Naive thymus-derived CD4-positive, alpha-beta T cell (primary cell): Measurements from ENCODE around the gene MRPS6. TPM values are rescaled to one million over a fixed set of nuclear protein-coding genes. Genes with fewer than 3 reads are reported as not detected.

Source experiments
- ATAC-seq: fragments of 150-1000 bp; cut with Tn5 transposase; 2 replicates; pipeline ENCODE4 v1.10.0; 2021; ENCODE audit warnings: mild to moderate bottlenecking, moderate library complexity
- CTCF ChIA-PET: fragments of 350-600 bp; sonication (Branson Sonifier 250); formaldehyde crosslinking; loops from one replicate; lab custom pipeline; 2021; ENCODE audit warnings: antibody characterized with exemption; lab: Charles Lee
- POLR2A ChIA-PET: fragments of 350-600 bp; sonication (Branson Sonifier 250); formaldehyde crosslinking; loops from one replicate; lab custom pipeline; 2021; ENCODE audit warnings: antibody characterized with exemption, inconsistent platforms; lab: Charles Lee
- DNase-seq, 9 donors: peaks; one replicate each; pipeline versions ENCODE4 v3.0.0 to v3.0.0-alpha.2; 2020 to 2022; ENCODE audit warnings: mixed read lengths in 1 of 9
- H3K27ac ChIP-seq: one replicate; pipeline ENCODE4 v1.7.0; 2013; ENCODE audit warnings: mild to moderate bottlenecking, low read depth, low read length, moderate library complexity
- H3K27me3 ChIP-seq, 2 donors: one replicate each; pipeline ENCODE4 v1.7.0; 2013; ENCODE audit warnings: low read length in 2 of 2, mild to moderate bottlenecking in 2 of 2, moderate library complexity in 2 of 2; ENCODE audit not compliant: control insufficient read depth in 2 of 2, insufficient read depth in 2 of 2
- H3K36me3 ChIP-seq, 3 experiments: 1 replicate in 2 of 3; 2 replicates in 1 of 3; pipeline ENCODE4 v1.7.0; 2013; ENCODE audit warnings: low read length in 3 of 3, mild to moderate bottlenecking in 3 of 3, moderate library complexity in 1 of 3; ENCODE audit not compliant: insufficient read depth in 3 of 3, control insufficient read depth in 2 of 3
- H3K4me1 ChIP-seq, 2 donors: one replicate each; pipeline ENCODE4 v1.7.0; 2013; ENCODE audit warnings: low read length in 2 of 2, mild to moderate bottlenecking in 2 of 2, moderate library complexity in 1 of 2; ENCODE audit not compliant: control insufficient read depth in 2 of 2, insufficient read depth in 2 of 2
- H3K4me3 ChIP-seq: 2 replicates; pipeline ENCODE4 v1.7.0; 2013; ENCODE audit warnings: mild to moderate bottlenecking, low read length
- H3K9me3 ChIP-seq, 3 experiments: 1 replicate in 2 of 3; 2 replicates in 1 of 3; pipeline ENCODE4 v1.7.0; 2013; ENCODE audit warnings: low read length in 3 of 3; ENCODE audit not compliant: control insufficient read depth in 2 of 3
- H3K27ac Mint-ChIP-seq, 9 donors: one replicate each; pipeline ENCODE4 v1.8.0; 2020 to 2022; ENCODE audit warnings: mixed read lengths in 9 of 9, mild to moderate bottlenecking in 8 of 9, moderate library complexity in 5 of 9, inconsistent platforms in 2 of 9
- H3K27me3 Mint-ChIP-seq, 5 donors: one replicate each; pipeline ENCODE4 v1.8.0; 2021 to 2022; ENCODE audit warnings: mixed read lengths in 5 of 5, mild to moderate bottlenecking in 1 of 5
- H3K36me3 Mint-ChIP-seq, 5 donors: one replicate each; pipeline ENCODE4 v1.8.0; 2020 to 2022; ENCODE audit warnings: mixed read lengths in 5 of 5, mild to moderate bottlenecking in 3 of 5, inconsistent platforms in 1 of 5
- H3K4me1 Mint-ChIP-seq, 7 donors: one replicate each; pipeline ENCODE4 v1.8.0; 2020 to 2022; ENCODE audit warnings: mixed read lengths in 7 of 7, mild to moderate bottlenecking in 3 of 7, inconsistent platforms in 1 of 7
- H3K4me3 Mint-ChIP-seq, 10 donors: one replicate each; pipeline ENCODE4 v1.8.0; 2020 to 2022; ENCODE audit warnings: mild to moderate bottlenecking in 10 of 10, mixed read lengths in 10 of 10, moderate library complexity in 6 of 10, inconsistent platforms in 2 of 10
- H3K9me3 Mint-ChIP-seq, 11 donors: one replicate each; pipeline ENCODE4 v1.8.0; 2020 to 2022; ENCODE audit warnings: mixed read lengths in 11 of 11, mild to moderate bottlenecking in 4 of 11, inconsistent platforms in 1 of 11, moderate library complexity in 1 of 11
- intact Hi-C, 2 donors: fragments of 100-400 bp; cut with micrococcal nuclease; formaldehyde crosslinking; loops; one replicate each; pipeline ENCODE4 v1.15.1; 2023
- polyA plus RNA-seq, 2 donors: library from polyadenylated mRNA; unstranded; fragments of 300-500 nt; fragmentation: Illumina TruSeq; gene quantifications; one replicate each; pipeline ENCODE4 v1.2.3, GENCODE V29; 2021
- total RNA-seq, 6 experiments: library from RNA in 5 of 6; stranded (reverse) in 5 of 6; gene quantifications; 1 replicate in 5 of 6; 2 replicates in 1 of 6; pipeline ENCODE4 v1.2.3 and lab custom pipeline; 2021 to 2026

MRPS6 gene
- total and polyA plus RNA-seq, 7 experiments from 2014 or later = 25.5 to 193 (median 92.5) TPM

GRCh38 chr21:34088752-34089151 lies 15.4 kb downstream of the MRPS6 start:
- Histone ChIP-seq H3K27me3 (no peaks in the 10 kb centered on the region), H3K4me3 (no peak overlapping the region), H3K27ac (no peak overlapping the region), H3K4me1 (peaks cover 34 to 53% of the 10 kb centered on the region in 2 donors), H3K36me3 (no peaks in the 10 kb centered on the region), H3K9me3 (no peaks in the 10 kb centered on the region)
- CTCF ChIA-PET = interaction anchor here (0.7 kb wide), 1 partner anchor 120 kb away, joined by 4 read pairs; no protein-coding TSS in a partner anchor
- H3K4me1 Mint-ChIP-seq = peaks cover 0 to 63% (median 52%) of the 10 kb centered on the region in 7 donors
- POLR2A ChIA-PET = interaction anchor here (0.8 kb wide), 1 partner anchor 181 kb away, joined by 4 read pairs; no protein-coding TSS in a partner anchor
- H3K36me3 Mint-ChIP-seq = peaks cover 0 to 17% (median 9%) of the 10 kb centered on the region in 5 donors
- peak overlapping the region in 2 of 9 donors; percentile 51 to 56 for H3K27ac Mint-ChIP-seq
- ATAC-seq (no peak), DNase-seq (no peak)
- H3K9me3 Mint-ChIP-seq = no peaks in the 10 kb centered on the region
- intact Hi-C loops = no loop called here
- H3K27me3 Mint-ChIP-seq = no peaks in the 10 kb centered on the region
- H3K4me3 Mint-ChIP-seq = peak overlapping the region in 4 of 10 donors; percentile 14 to 37 (median 33)

GRCh38 chr21:34091032-34091431 lies 17.7 kb downstream of the MRPS6 start:
- ATAC-seq (no peak), DNase-seq (no peak)
- no peak overlapping the region for H3K27ac ChIP-seq
- peak overlapping the region in 7 of 9 donors; percentile 2 to 55 (median 34) for H3K27ac Mint-ChIP-seq
- peaks cover 9 to 30% (median 15%) of the 10 kb centered on the region in 5 donors for H3K36me3 Mint-ChIP-seq
- H3K4me1 Mint-ChIP-seq = peaks cover 0 to 69% (median 56%) of the 10 kb centered on the region in 7 donors
- H3K9me3 ChIP-seq = no peaks in the 10 kb centered on the region
- CTCF ChIA-PET = interaction anchor here (0.7 to 1.9 kb wide), 3 partner anchors 13 to 167 kb away, joined by 3 to 4 read pairs (median 4); no protein-coding TSS in a partner anchor
- POLR2A ChIA-PET = interaction anchor here (3.8 kb wide), 1 partner anchor 16 kb away, joined by 22 read pairs; the partner anchor contains the start of genes MRPS6 and SLC5A3
- H3K4me1 ChIP-seq = peaks cover 20 to 47% of the 10 kb centered on the region in 2 donors
- H3K4me3 ChIP-seq = no peak overlapping the region
- H3K36me3 ChIP-seq = peaks cover 0 to 12% (median 0%) of the 10 kb centered on the region in 3 experiments
- no peaks in the 10 kb centered on the region for H3K9me3 Mint-ChIP-seq
- intact Hi-C loops = loop anchor here (2.0 to 5.0 kb wide), 3 partner anchors 16 to 169 kb away; no protein-coding TSS in a partner anchor
- H3K27me3 ChIP-seq = no peaks in the 10 kb centered on the region
- no peaks in the 10 kb centered on the region for H3K27me3 Mint-ChIP-seq
- peak overlapping the region in 6 of 10 donors; percentile 2 to 54 (median 26) for H3K4me3 Mint-ChIP-seq

GRCh38 chr21:34091607-34092006 lies 18.2 kb downstream of the MRPS6 start:
- Mint-ChIP-seq H3K36me3 (peaks cover 9 to 33% (median 17%) of the 10 kb centered on the region in 5 donors), H3K4me3 (peak overlapping the region in 5 of 10 donors; percentile 17 to 54 (median 39)), H3K27ac (peak overlapping the region in 5 of 9 donors; percentile 2 to 55 (median 38)), H3K27me3 (no peaks in the 10 kb centered on the region), H3K4me1 (peaks cover 1 to 74% (median 56%) of the 10 kb centered on the region in 7 donors), H3K9me3 (peaks cover 0 to under 1% (median 0%) of the 10 kb centered on the region in 11 donors)
- Histone ChIP-seq H3K36me3 (peaks cover 0 to 18% (median 0%) of the 10 kb centered on the region in 3 experiments), H3K9me3 (no peaks in the 10 kb centered on the region), H3K4me1 (peaks cover 17 to 41% of the 10 kb centered on the region in 2 donors), H3K27me3 (no peaks in the 10 kb centered on the region), H3K4me3 (no peak overlapping the region), H3K27ac (no peak overlapping the region)
- no peak for DNase-seq
- ATAC-seq = no peak
- ChIA-PET POLR2A (interaction anchor here (0.6 to 3.8 kb wide), 5 partner anchors 12 to 234 kb away, joined by 3 to 22 read pairs (median 4); partner anchors contain the start of genes MRPS6 and SLC5A3), CTCF (interaction anchor here (0.6 to 1.9 kb wide), 6 partner anchors 11 to 168 kb away, joined by 3 to 5 read pairs (median 4); partner anchors contain the start of genes MRPS6 and SLC5A3)
- intact Hi-C loops = loop anchor here (1.0 to 5.0 kb wide), 4 partner anchors 9 to 169 kb away; no protein-coding TSS in a partner anchor

GRCh38 chr21:34092262-34092921 lies 19.0 kb downstream of the MRPS6 start:
- Mint-ChIP-seq H3K4me1 (peaks cover 9 to 82% (median 64%) of the 10 kb centered on the region in 7 donors), H3K27me3 (no peaks in the 10 kb centered on the region), H3K9me3 (peaks cover 0 to 4% (median 0%) of the 10 kb centered on the region in 11 donors), H3K4me3 (peak overlapping the region; percentile 26 to 67 (median 48)), H3K27ac (peak overlapping the region in 8 of 9 donors; percentile 27 to 86 (median 69)), H3K36me3 (peaks cover 13 to 39% (median 24%) of the 10 kb centered on the region in 5 donors)
- Histone ChIP-seq H3K9me3 (no peaks in the 10 kb centered on the region), H3K27me3 (no peaks in the 10 kb centered on the region), H3K27ac (no peak overlapping the region), H3K4me1 (peaks cover 9 to 34% of the 10 kb centered on the region in 2 donors), H3K4me3 (no peak overlapping the region), H3K36me3 (peaks cover 0 to 23% (median 0%) of the 10 kb centered on the region in 3 experiments)
- ATAC-seq (peak; percentile 60), DNase-seq (peak in 5 of 9 donors; percentile 24 to 39 (median 29))
- intact Hi-C loops = loop anchor here in 1 of 2 donors (1.0 to 5.0 kb wide), 3 partner anchors 8 to 170 kb away; no protein-coding TSS in a partner anchor
- CTCF ChIA-PET = interaction anchor here (0.6 to 1.9 kb wide), 5 partner anchors 11 to 169 kb away, joined by 3 to 5 read pairs (median 4); partner anchors contain the start of genes MRPS6 and SLC5A3
- POLR2A ChIA-PET = interaction anchor here (0.6 to 3.8 kb wide), 7 partner anchors 11 to 147 kb away, joined by 3 to 22 read pairs (median 4); partner anchors contain the start of genes MRPS6 and SLC5A3

- ATAC-seq = no peak
- H3K27me3 Mint-ChIP-seq = no peaks in the 10 kb centered on the region
- no peaks in the 10 kb centered on the region for H3K9me3 ChIP-seq
- H3K4me3 ChIP-seq = no peak overlapping the region
- peaks cover 16 to 88% (median 69%) of the 10 kb centered on the region in 7 donors for H3K4me1 Mint-ChIP-seq
- H3K27me3 ChIP-seq = no peaks in the 10 kb centered on the region
- peak overlapping the region in 4 of 10 donors; percentile 23 to 67 (median 62) for H3K4me3 Mint-ChIP-seq
- H3K27ac Mint-ChIP-seq = peak overlapping the region in 5 of 9 donors; percentile 6 to 72 (median 69)
- no peak for DNase-seq
- no peak overlapping the region for H3K27ac ChIP-seq
- H3K36me3 Mint-ChIP-seq = peaks cover 13 to 41% (median 27%) of the 10 kb centered on the region in 5 donors
- peaks cover 0 to 23% (median 0%) of the 10 kb centered on the region in 3 experiments for H3K36me3 ChIP-seq
- H3K4me1 ChIP-seq = peaks cover 4 to 28% of the 10 kb centered on the region in 2 donors
- ChIA-PET CTCF (interaction anchor here (1.4 kb wide), 1 partner anchor 169 kb away, joined by 4 read pairs; no protein-coding TSS in a partner anchor), POLR2A (interaction anchor here (0.7 to 3.8 kb wide), 5 partner anchors 17 to 147 kb away, joined by 3 to 22 read pairs (median 4); partner anchors contain the start of genes MRPS6 and SLC5A3)
- intact Hi-C loops = loop anchor here in 1 of 2 donors (5.0 kb wide), 2 partner anchors 34 to 171 kb away; no protein-coding TSS in a partner anchor
- peaks cover 0 to 4% (median 0%) of the 10 kb centered on the region in 11 donors for H3K9me3 Mint-ChIP-seq
Measured at GRCh38 chr21:34093083-34093482, 19.7 kb downstream of the MRPS6 start.
